GM18870 (cell line): ENCODE data around the gene LRP1.

Experiments used
- ATAC-seq: cut with Tn5 transposase; IDR thresholded peaks from one replicate; pipeline ENCODE4 v1.9.1; 2021; ENCODE audit warnings: moderate library complexity; ENCODE audit not compliant: unreplicated experiment

Gene LRP1

GRCh38 chr12:57243521-57244311, 115.4 kb downstream of the LRP1 start:
- no peak for ATAC-seq

GRCh38 chr12:57244312-57244696, 116.0 kb downstream of the LRP1 start:
- ATAC-seq: no peak

- no peak for ATAC-seq
Observed at GRCh38 chr12:57247041-57247440, 118.8 kb downstream of the LRP1 start.

DNA sequence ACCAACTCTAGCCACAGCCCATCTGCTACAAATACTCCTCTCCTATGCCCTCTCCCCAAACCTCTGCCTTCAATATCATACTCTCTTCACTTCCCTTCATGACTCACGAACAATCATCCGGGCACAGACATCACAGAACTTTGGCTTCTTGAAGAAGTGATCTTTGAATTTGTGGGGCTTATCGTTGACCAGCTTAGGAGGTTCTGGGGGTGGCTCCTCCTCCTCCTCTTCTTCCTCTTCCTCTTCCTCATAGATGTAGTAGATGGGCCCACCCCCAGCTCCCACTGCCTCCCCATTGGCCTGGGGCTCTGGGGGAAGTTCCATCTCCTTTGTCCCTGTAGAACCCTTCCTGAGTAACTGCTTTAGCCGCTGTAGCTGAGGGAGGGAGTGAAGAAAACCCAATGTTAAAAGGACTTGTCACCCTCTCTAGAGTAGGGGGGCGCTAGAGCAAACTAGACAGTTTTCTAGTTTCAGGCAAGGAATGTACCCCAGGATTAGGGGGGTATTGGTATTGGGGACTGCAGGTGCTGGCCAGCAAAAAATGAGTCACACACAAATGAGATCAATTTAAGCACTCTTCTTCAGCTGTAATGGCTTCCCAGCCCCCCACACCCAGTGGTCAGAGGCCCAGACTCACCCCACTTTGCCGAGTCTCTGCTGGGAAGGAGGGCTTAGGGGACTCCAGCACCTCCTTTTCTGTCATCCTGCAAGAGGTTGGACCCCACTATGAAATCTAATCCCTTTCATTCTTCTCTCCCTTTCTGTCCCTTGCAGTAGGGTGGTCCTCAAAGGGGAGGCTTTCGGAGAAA, 120.9 kb downstream of the LRP1 start:
- no peak for ATAC-seq

DNA sequence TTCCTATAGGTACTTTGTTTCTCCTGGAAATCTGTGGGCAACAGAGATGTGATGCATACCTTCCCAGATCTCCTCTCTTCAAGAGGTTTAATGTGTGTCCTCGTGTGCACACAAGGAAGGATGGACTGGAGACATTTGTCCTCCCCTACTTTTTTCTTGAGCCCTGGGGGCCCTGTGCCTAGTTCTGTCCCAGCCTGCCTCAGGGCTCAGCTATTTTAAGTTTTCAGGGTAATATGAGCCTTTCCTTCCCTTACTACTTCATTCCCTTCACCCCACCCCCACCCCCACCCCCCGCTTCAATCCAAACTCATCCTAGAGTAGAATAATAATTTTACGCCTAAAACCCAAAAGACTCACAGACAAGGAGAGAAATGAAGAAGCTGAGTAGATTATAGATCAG, 122.3 kb downstream of the LRP1 start:
- ATAC-seq: no peak

- ATAC-seq: no peak
Observed at GRCh38 chr12:57250956-57251355, 122.7 kb downstream of the LRP1 start, which contains the start of gene STAC3. Gene STAC3 (minus strand): TSS chr12:57251187. CDS start chr12:57249636, 1,551 bp downstream.

DNA sequence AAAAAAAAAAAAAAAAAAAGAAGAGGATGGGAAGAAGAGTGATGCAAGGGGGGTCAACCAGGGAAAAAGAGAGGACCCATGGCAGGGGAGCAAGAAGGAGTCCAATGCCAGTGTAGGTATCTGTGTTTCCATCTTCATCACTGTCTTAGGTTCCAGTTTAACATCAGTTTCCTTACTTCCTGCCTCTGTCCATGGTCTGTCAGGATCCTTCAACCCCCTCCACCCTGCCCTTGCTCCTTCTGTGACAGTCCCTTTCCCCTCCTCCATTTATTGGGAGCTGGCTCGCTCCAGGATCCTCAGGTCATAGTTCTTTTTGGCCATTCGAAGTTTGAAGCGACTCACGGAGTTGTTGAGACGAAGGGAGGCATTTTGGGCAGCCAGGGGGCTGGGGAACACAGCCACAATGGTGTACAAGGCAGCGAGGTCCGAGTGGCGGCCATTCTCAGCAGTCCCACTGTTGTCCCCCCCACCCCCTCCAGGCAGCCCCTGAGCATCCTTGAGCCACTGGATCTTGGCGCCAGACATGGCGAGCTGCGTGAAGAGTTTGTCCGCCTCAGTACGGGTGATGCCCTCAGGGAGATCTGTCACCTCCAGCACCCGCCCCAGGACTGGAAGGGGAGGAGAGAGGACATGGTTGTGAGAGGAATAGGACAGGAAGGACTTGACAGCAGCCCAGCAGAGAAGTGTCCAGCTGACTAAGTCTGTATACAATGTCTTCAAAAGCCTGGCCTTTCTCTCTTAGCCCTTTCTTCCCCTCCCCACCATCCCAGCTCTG, 126.4 kb downstream of the LRP1 start:
- no peak for ATAC-seq

GRCh38 chr12:57255916-57256315, 127.6 kb downstream of the LRP1 start:
- ATAC-seq: no peak

GRCh38 chr12:57258977-57259970, 131.0 kb downstream of the LRP1 start:
- ATAC-seq: no peak

GRCh38 chr12:57260366-57260765, 132.1 kb downstream of the LRP1 start:
- no peak for ATAC-seq

DNA sequence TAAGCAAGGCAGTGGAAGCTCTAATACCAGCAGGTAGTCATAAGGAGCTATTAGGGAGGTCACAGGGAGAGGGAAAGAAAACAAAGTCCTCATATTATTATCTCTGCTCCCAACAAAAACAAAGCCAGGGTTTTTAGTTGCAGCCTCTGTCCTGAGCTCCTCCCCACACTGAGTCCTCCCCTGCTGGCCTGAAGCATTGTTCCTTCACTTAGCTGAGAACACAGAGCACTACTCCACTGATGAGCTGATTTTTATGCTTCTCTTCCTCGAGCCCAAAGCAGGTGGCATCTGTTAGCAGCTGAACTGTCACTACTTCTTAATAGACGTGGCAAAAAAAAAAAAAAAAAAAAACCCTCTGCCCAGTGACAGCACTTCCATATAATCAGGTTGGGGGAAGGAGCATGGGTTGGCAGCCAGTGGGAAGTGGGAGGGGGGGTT, 133.2 kb downstream of the LRP1 start:
- ATAC-seq: no peak

- ATAC-seq: no peak
Observed at GRCh38 chr12:57262126-57262822, 134.0 kb downstream of the LRP1 start.
